GM23338 (cell line): ENCODE results near the gene TREM2. TPM values are rescaled to one million over a fixed set of nuclear protein-coding genes. Genes with fewer than 3 reads are reported as not detected.

Experiments used
- ATAC-seq: fragments of 200-7000 bp; cut with Tn5 transposase; 3 replicates; pipeline ENCODE4 v1.9.1; 2020
- DNase-seq: peaks from one replicate; pipeline ENCODE4 v3.0.0-alpha.2; 2015; ENCODE audit warnings: low spot score
- H2AFZ ChIP-seq: fragments of 200-600 bp; sonication (generic); 2 replicates; pipeline ENCODE4 v1.8.0; 2016; ENCODE audit warnings: antibody characterized with exemption, mild to moderate bottlenecking, moderate library complexity
- H3F3A ChIP-seq: fragments of 200-600 bp; sonication (generic); replicated peaks from 2 replicates; pipeline ENCODE4 v1.8.0; 2017; ENCODE audit warnings: antibody characterized with exemption, mixed run types, low read depth
- H3K27ac ChIP-seq: fragments of 200-600 bp; sonication (generic); 2 replicates; pipeline ENCODE4 v1.6.1; 2016; ENCODE audit warnings: low read depth
- H3K27me3 ChIP-seq: fragments of 200-600 bp; sonication (generic); 2 replicates; pipeline ENCODE4 v1.8.0; 2016; ENCODE audit warnings: mild to moderate bottlenecking, mixed run types, moderate library complexity; ENCODE audit not compliant: insufficient read depth
- H3K36me3 ChIP-seq: fragments of 200-600 bp; sonication (generic); 2 replicates; pipeline ENCODE4 v1.8.0; 2016; ENCODE audit warnings: mild to moderate bottlenecking; ENCODE audit not compliant: insufficient read depth
- H3K4me1 ChIP-seq: fragments of 200-600 bp; sonication (generic); 2 replicates; pipeline ENCODE4 v1.8.0; 2016; ENCODE audit warnings: mild to moderate bottlenecking, moderate library complexity; ENCODE audit not compliant: insufficient read depth
- H3K4me2 ChIP-seq: fragments of 200-600 bp; sonication (generic); 2 replicates; pipeline ENCODE4 v1.7.1; 2017; ENCODE audit warnings: mixed run types
- H3K4me3 ChIP-seq: fragments of 200-600 bp; sonication (generic); 2 replicates; pipeline ENCODE4 v1.6.1; 2016; ENCODE audit warnings: mixed run types
- H3K79me2 ChIP-seq: fragments of 200-600 bp; sonication (generic); replicated peaks from 2 replicates; pipeline ENCODE4 v1.8.0; 2017; ENCODE audit warnings: mild to moderate bottlenecking; ENCODE audit not compliant: insufficient read depth
- H3K9me2 ChIP-seq: fragments of 200-600 bp; sonication (generic); 2 replicates; pipeline ENCODE4 v1.8.0; 2017; ENCODE audit not compliant: insufficient read depth
- H4K20me1 ChIP-seq: fragments of 200-600 bp; sonication (generic); replicated peaks from 2 replicates; pipeline ENCODE4 v1.8.0; 2017; ENCODE audit warnings: mild to moderate bottlenecking; ENCODE audit not compliant: insufficient read depth
- H3K27ac Mint-ChIP-seq: 2 replicates; pipeline ENCODE4 v1.8.0; 2020; ENCODE audit warnings: inconsistent platforms, mild to moderate bottlenecking, moderate library complexity, mixed read lengths
- H3K27me3 Mint-ChIP-seq: 3 replicates; pipeline ENCODE4 v1.8.0; 2022; ENCODE audit warnings: low read depth, mild to moderate bottlenecking, moderate library complexity, mixed read lengths, inconsistent platforms; ENCODE audit not compliant: insufficient read depth, poor library complexity
- H3K36me3 Mint-ChIP-seq: 3 replicates; pipeline ENCODE4 v1.8.0; 2021; ENCODE audit warnings: low read depth, mild to moderate bottlenecking, inconsistent platforms, moderate library complexity, mixed read lengths
- H3K4me1 Mint-ChIP-seq: 3 replicates; pipeline ENCODE4 v1.8.0; 2020; ENCODE audit warnings: mild to moderate bottlenecking, inconsistent platforms, mixed read lengths
- H3K4me3 Mint-ChIP-seq: 3 replicates; pipeline ENCODE4 v1.8.0; 2021; ENCODE audit warnings: moderate library complexity, mild to moderate bottlenecking, inconsistent platforms, mixed read lengths
- H3K9me3 Mint-ChIP-seq: 3 replicates; pipeline ENCODE4 v1.8.0; 2020; ENCODE audit warnings: moderate library complexity, mild to moderate bottlenecking, inconsistent platforms, mixed read lengths
- CREB1 ChIP-seq: fragments of 250-450 bp; sonication (Bioruptor Pico); IDR thresholded peaks from 2 replicates; pipeline ENCODE4 v1.5.0; 2020; ENCODE audit warnings: low read depth, mild to moderate bottlenecking, moderate library complexity
- EZH2 ChIP-seq: fragments of 200-600 bp; sonication (generic); IDR thresholded peaks from one replicate; pipeline ENCODE4 v1.8.0; 2017; ENCODE audit warnings: antibody characterized with exemption, mild to moderate bottlenecking, low read depth; ENCODE audit not compliant: unreplicated experiment
- EZH2phosphoT487 ChIP-seq: fragments of 200-600 bp; sonication (generic); IDR thresholded peaks from one replicate; pipeline ENCODE4 v1.8.1; 2018; ENCODE audit warnings: antibody characterized with exemption; ENCODE audit not compliant: unreplicated experiment
- NANOG ChIP-seq: IDR thresholded peaks from 2 replicates; pipeline ENCODE4 v1.6.1; 2016; ENCODE audit warnings: antibody characterized with exemption, borderline replicate concordance
- POLR2AphosphoS5 ChIP-seq: IDR thresholded peaks from 2 replicates; pipeline ENCODE4 v1.6.1; 2016; ENCODE audit warnings: antibody characterized with exemption, low read depth
- STAT1 ChIP-seq: IDR thresholded peaks from one replicate; pipeline ENCODE4 v1.6.1; 2016; ENCODE audit warnings: antibody characterized with exemption; ENCODE audit not compliant: unreplicated experiment
- ZNF331 ChIP-seq: fragments of 250-450 bp; sonication (Bioruptor Pico); IDR thresholded peaks from 2 replicates; pipeline ENCODE4 v1.5.0; 2020; ENCODE audit warnings: low read depth, mild to moderate bottlenecking, moderate library complexity
- polyA plus RNA-seq: library from polyadenylated mRNA; unstranded; fragments of >200 nt; fragmentation: Nextera tagmentation; extraction: Ambion mirVana; gene quantifications from 2 replicates; pipeline ENCODE4 v1.2.1, GENCODE V29; 2016
- total RNA-seq: library from RNA; depleted of rRNA; stranded (reverse); fragments of >200 nt; shearing (Covaris generic); gene quantifications from 2 replicates; pipeline ENCODE4 v1.2.3, GENCODE V29; 2014
- TF ChIP-seq, protein P1 (sequence below), 2 experiments: fragments of 200-600 bp in 1 of 2; sonication (generic) in 1 of 2; conservative IDR thresholded peaks; 2 replicates each; pipeline versions ENCODE4 v1.5.1 to v1.6.1; 2016 to 2017; ENCODE audit warnings: antibody characterized with exemption in 2 of 2, low read depth in 2 of 2, mild to moderate bottlenecking in 2 of 2, moderate library complexity in 1 of 2
- TF ChIP-seq, protein P2 (sequence below): IDR thresholded peaks from one replicate; pipeline ENCODE4 v1.6.1; 2018; ENCODE audit warnings: antibody characterized with exemption; ENCODE audit not compliant: unreplicated experiment

TREM2 gene
- total and polyA plus RNA-seq, 2 experiments from 2014 or later = not detected

DNA sequence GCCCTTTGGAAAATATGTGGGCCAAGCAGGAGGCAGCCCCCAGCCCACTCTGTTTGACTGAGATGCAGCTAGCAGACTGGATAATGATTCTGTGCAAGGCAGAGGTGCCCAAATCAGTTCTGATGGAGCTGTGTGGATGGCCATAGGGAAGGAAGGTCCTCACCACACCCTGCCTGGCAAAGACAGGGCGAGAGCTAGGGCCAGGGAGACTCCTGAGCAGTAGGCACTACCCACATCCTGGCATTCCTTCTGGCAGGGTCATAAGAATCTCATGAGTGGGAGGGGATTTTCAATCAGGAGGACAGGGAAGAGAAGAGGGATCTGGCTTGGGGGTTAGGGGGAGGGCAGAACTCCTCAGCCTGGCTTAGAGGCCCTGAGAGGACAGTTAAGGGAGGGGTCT lies 18.6 kb upstream of the TREM2 start:
- H2AFZ ChIP-seq = no peak overlapping the region; the same call in 1 of the 2 replicates
- H3K4me1 Mint-ChIP-seq = peaks cover 9% of the 10 kb centered on the region
- H3K27ac ChIP-seq = no peak overlapping the region
- H3K4me3 Mint-ChIP-seq = no peak overlapping the region
- H3K4me1 ChIP-seq = no peaks in the 10 kb centered on the region
- no peaks in the 10 kb centered on the region for H4K20me1 ChIP-seq
- ATAC-seq (no peak), DNase-seq (no peak)
- H3K4me3 ChIP-seq = no peak overlapping the region
- no peaks in the 10 kb centered on the region for H3K9me3 Mint-ChIP-seq
- no peaks in the 10 kb centered on the region for H3K36me3 ChIP-seq
- H3K27me3 Mint-ChIP-seq = peaks cover 2% of the 10 kb centered on the region
- H3K4me2 ChIP-seq = no peak overlapping the region
- H3K27me3 ChIP-seq = no peaks in the 10 kb centered on the region
- TF ChIP-seq STAT1 (no peak), ZNF331 (no peak), EZH2phosphoT487 (no peak)
- TF ChIP-seq, protein P1, sequence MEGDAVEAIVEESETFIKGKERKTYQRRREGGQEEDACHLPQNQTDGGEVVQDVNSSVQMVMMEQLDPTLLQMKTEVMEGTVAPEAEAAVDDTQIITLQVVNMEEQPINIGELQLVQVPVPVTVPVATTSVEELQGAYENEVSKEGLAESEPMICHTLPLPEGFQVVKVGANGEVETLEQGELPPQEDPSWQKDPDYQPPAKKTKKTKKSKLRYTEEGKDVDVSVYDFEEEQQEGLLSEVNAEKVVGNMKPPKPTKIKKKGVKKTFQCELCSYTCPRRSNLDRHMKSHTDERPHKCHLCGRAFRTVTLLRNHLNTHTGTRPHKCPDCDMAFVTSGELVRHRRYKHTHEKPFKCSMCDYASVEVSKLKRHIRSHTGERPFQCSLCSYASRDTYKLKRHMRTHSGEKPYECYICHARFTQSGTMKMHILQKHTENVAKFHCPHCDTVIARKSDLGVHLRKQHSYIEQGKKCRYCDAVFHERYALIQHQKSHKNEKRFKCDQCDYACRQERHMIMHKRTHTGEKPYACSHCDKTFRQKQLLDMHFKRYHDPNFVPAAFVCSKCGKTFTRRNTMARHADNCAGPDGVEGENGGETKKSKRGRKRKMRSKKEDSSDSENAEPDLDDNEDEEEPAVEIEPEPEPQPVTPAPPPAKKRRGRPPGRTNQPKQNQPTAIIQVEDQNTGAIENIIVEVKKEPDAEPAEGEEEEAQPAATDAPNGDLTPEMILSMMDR (conservative IDR thresholded peaks at IDR 0.05; ENCODE audit: low read depth in 2 of 2) = no peak
- H3K27ac Mint-ChIP-seq = no peak overlapping the region
- no peaks in the 10 kb centered on the region for H3F3A ChIP-seq
- no peaks in the 10 kb centered on the region for H3K36me3 Mint-ChIP-seq
- no peaks in the 10 kb centered on the region for H3K9me2 ChIP-seq
- no peaks in the 10 kb centered on the region for H3K79me2 ChIP-seq

DNA sequence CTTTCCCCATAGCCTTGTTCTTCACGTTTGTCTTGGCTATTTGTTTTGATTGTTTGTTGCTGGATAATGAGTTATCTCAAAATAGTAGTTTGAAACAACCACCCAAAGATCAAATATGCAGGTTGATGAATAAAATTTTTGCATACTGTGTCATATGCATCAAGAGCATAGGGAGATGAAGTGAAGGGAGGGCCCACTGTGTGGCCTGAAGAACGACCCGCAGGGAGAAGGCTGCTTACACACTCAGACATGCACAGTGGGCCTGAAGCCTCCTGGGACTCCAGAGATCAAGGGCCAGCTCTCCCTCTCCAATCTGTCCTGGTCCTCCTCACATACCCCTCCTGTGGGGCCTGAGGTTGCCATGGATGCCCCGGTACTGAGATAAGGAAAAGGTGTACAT lies 16.2 kb upstream of the TREM2 start:
- H2AFZ ChIP-seq = no peak overlapping the region
- H4K20me1 ChIP-seq = no peaks in the 10 kb centered on the region
- Mint-ChIP-seq H3K4me3 (no peak overlapping the region), H3K27me3 (no peaks in the 10 kb centered on the region), H3K9me3 (no peaks in the 10 kb centered on the region), H3K4me1 (peaks cover 9% of the 10 kb centered on the region; the same call in 2 of the 3 replicates), H3K36me3 (no peaks in the 10 kb centered on the region), H3K27ac (no peak overlapping the region)
- TF ChIP-seq ZNF331 (no peak), NANOG (no peak), POLR2AphosphoS5 (no peak), EZH2 (no peak), STAT1 (no peak), CREB1 (CRISPR knock-in tag) (no peak)
- TF ChIP-seq, protein P2, sequence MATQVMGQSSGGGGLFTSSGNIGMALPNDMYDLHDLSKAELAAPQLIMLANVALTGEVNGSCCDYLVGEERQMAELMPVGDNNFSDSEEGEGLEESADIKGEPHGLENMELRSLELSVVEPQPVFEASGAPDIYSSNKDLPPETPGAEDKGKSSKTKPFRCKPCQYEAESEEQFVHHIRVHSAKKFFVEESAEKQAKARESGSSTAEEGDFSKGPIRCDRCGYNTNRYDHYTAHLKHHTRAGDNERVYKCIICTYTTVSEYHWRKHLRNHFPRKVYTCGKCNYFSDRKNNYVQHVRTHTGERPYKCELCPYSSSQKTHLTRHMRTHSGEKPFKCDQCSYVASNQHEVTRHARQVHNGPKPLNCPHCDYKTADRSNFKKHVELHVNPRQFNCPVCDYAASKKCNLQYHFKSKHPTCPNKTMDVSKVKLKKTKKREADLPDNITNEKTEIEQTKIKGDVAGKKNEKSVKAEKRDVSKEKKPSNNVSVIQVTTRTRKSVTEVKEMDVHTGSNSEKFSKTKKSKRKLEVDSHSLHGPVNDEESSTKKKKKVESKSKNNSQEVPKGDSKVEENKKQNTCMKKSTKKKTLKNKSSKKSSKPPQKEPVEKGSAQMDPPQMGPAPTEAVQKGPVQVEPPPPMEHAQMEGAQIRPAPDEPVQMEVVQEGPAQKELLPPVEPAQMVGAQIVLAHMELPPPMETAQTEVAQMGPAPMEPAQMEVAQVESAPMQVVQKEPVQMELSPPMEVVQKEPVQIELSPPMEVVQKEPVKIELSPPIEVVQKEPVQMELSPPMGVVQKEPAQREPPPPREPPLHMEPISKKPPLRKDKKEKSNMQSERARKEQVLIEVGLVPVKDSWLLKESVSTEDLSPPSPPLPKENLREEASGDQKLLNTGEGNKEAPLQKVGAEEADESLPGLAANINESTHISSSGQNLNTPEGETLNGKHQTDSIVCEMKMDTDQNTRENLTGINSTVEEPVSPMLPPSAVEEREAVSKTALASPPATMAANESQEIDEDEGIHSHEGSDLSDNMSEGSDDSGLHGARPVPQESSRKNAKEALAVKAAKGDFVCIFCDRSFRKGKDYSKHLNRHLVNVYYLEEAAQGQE = no peak
- TF ChIP-seq, protein P1 (conservative IDR thresholded peaks at IDR 0.05; ENCODE audit: low read depth in 2 of 2) = no peak
- H3K36me3 ChIP-seq = no peaks in the 10 kb centered on the region
- H3K9me2 ChIP-seq = 0 out of 2 replicates have a peak, but pooled peaks cover 6% of the 10 kb centered on the region
- H3K27ac ChIP-seq = no peak overlapping the region
- ATAC-seq (no peak), DNase-seq (no peak)
- H3F3A ChIP-seq = no peaks in the 10 kb centered on the region
- no peak overlapping the region for H3K4me3 ChIP-seq
- no peak overlapping the region for H3K4me2 ChIP-seq
- no peaks in the 10 kb centered on the region for H3K27me3 ChIP-seq
- no peaks in the 10 kb centered on the region for H3K79me2 ChIP-seq
- no peaks in the 10 kb centered on the region for H3K4me1 ChIP-seq
